ENCODE data around the gene FGFRL1.

GRCh38 chr4:966266-967112 lies 44.9 kb upstream of the FGFRL1 start:
- TF ChIP-seq CTCF (conservative IDR thresholded peaks at IDR 0.05) (no peak), EZH2 (IDR thresholded peaks at IDR 0.05; ENCODE audit: low read depth) (no peak)
